Measurements from ENCODE around the gene SMARCA1. TPM values are rescaled to one million over a fixed set of nuclear protein-coding genes. Genes with fewer than 3 reads are reported as not detected.

SMARCA1 gene
- total RNA-seq, 6 experiments from 2014 or later: 61.4 to 71.7 (median 66.2) TPM

DNA sequence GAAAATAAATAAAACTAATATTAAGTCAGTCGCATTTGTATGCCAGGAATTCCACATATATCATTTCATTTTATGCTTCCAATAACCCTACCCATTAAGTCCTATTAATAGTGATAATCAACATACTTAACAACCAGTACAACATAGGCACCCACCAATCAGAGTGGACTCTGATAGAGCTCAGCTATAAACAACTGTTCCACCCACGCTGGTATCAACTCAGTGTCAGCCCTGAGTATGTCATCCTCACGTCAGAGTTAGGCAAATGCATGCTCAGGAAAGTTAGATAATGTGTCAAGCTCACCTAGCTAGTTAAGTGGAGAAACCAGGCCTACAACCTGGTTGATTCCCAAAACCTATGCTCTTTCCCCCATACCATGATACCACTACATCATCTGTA is 89.3 kb downstream of the SMARCA1 start:
- H3K36me3 Mint-ChIP-seq (ENCODE audit: low read depth): peaks cover 7% of the 10 kb centered on the region
- no peaks in the 10 kb centered on the region for H3K9me3 Mint-ChIP-seq
- H3K27ac Mint-ChIP-seq: no peak overlapping the region
- H3K4me1 Mint-ChIP-seq (ENCODE audit: low read depth): no peaks in the 10 kb centered on the region; the same call in 1 of the 2 replicates
- H3K27me3 Mint-ChIP-seq (ENCODE audit: insufficient read depth): no peaks in the 10 kb centered on the region; the same call in 1 of the 2 replicates
- no peak overlapping the region for H3K4me3 Mint-ChIP-seq
- DNase-seq: no peak
- TF ChIP-seq, protein P1, sequence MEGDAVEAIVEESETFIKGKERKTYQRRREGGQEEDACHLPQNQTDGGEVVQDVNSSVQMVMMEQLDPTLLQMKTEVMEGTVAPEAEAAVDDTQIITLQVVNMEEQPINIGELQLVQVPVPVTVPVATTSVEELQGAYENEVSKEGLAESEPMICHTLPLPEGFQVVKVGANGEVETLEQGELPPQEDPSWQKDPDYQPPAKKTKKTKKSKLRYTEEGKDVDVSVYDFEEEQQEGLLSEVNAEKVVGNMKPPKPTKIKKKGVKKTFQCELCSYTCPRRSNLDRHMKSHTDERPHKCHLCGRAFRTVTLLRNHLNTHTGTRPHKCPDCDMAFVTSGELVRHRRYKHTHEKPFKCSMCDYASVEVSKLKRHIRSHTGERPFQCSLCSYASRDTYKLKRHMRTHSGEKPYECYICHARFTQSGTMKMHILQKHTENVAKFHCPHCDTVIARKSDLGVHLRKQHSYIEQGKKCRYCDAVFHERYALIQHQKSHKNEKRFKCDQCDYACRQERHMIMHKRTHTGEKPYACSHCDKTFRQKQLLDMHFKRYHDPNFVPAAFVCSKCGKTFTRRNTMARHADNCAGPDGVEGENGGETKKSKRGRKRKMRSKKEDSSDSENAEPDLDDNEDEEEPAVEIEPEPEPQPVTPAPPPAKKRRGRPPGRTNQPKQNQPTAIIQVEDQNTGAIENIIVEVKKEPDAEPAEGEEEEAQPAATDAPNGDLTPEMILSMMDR (IDR thresholded peaks at IDR 0.05): no peak

DNA sequence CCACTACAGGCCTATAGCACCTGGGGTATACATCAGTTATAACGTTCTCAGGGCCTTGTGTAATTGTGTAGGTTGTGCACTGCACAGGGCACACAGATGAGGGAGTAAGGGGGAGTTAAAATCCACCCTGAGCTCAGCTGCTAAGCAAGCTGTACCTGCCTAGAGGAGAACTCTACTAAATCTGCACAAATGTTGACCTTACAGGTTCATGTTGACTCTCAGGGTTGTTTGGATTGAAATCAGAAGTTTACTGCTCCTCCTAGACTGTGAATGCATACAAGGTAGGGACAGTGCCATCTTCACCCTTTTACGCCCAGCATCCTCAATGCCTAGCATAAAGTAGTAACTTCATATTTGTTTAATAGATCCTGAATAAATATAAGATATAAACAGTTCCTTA is 89.8 kb downstream of the SMARCA1 start:
- Mint-ChIP-seq H3K27ac (no peak overlapping the region), H3K27me3 (ENCODE audit: insufficient read depth) (no peaks in the 10 kb centered on the region; the same call in 1 of the 2 replicates), H3K36me3 (ENCODE audit: low read depth) (peaks cover 7% of the 10 kb centered on the region), H3K4me3 (no peak overlapping the region), H3K4me1 (ENCODE audit: low read depth) (no peaks in the 10 kb centered on the region; the same call in 1 of the 2 replicates), H3K9me3 (no peaks in the 10 kb centered on the region)
- TF ChIP-seq, protein P1 (IDR thresholded peaks at IDR 0.05): no peak
- no peak for DNase-seq

DNA sequence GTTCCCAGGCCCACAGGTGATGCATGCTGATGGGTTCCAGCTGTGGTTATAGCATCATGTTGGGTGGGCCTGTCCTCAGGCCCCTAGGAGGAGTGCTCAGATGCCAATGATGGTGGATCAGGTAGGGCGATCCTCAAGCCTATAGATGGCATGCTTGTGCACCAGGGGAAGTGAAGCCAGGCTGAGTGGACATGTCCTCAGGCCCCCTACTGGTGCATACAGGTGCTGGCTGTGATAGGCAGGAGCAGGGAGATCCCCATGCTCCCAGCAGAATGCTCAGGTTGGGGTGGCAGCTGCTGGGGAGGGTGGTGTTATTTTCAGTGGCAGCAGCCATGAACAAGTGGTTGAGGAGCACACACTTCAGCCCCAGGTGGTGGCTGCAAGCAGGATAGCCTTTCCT is 96.0 kb downstream of the SMARCA1 start:
- H3K27me3 Mint-ChIP-seq (ENCODE audit: insufficient read depth): peaks cover 2% of the 10 kb centered on the region; the same call in 1 of the 2 replicates
- no peak overlapping the region for H3K4me3 Mint-ChIP-seq
- TF ChIP-seq, protein P1 (IDR thresholded peaks at IDR 0.05): no peak
- DNase-seq: no peak
- peaks cover 12% of the 10 kb centered on the region for H3K36me3 Mint-ChIP-seq (ENCODE audit: low read depth)
- peaks cover 38% of the 10 kb centered on the region for H3K9me3 Mint-ChIP-seq
- H3K4me1 Mint-ChIP-seq (ENCODE audit: low read depth): no peaks in the 10 kb centered on the region
- H3K27ac Mint-ChIP-seq: no peak overlapping the region

DNA sequence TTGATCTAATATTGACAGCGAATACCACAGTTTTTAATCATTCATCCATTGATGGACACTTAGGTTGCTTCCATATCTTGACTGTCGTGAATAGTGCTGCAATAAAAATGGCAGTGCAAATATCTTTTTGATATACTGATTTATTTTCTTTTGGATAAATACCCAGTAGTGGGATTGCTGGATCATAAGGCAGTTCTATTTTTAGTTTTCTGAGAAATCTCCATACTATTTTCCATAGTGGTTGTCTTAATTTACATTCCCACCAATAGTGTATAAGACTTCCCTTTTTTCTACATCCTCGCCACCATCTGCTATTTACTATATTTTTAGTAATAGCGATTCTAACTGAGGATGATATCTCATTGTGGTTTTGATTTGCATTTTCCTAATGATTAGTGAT is 100.1 kb downstream of the SMARCA1 start:
- Mint-ChIP-seq H3K4me1 (ENCODE audit: low read depth) (no peaks in the 10 kb centered on the region), H3K36me3 (ENCODE audit: low read depth) (peaks cover 11% of the 10 kb centered on the region), H3K27me3 (ENCODE audit: insufficient read depth) (peaks cover 2% of the 10 kb centered on the region; the same call in 1 of the 2 replicates), H3K9me3 (peaks cover 50% of the 10 kb centered on the region), H3K4me3 (no peak overlapping the region), H3K27ac (no peak overlapping the region)
- TF ChIP-seq, protein P1 (IDR thresholded peaks at IDR 0.05): no peak
- DNase-seq: no peak

DNA sequence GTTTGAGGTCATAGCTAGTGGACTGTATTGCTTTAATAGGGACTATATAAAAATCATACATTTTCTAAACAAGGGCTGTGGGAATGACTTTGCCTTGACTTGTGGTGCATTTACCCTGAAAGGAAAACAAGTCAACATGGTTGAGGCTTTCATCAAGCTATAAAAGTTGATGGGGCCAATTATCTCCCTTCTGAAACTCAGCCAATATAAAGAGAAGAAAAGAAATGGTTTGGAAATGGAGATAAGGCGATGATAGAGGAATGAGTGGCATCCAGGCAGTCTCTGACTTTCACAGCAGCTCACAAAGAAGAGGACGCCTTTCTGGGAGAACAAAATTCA is 118.7 kb downstream of the SMARCA1 start:
- no peak for DNase-seq
- peaks cover 2% of the 10 kb centered on the region; the same call in 1 of the 2 replicates for H3K27me3 Mint-ChIP-seq (ENCODE audit: insufficient read depth)
- H3K27ac Mint-ChIP-seq: no peak overlapping the region
- no peaks in the 10 kb centered on the region for H3K4me1 Mint-ChIP-seq (ENCODE audit: low read depth)
- H3K9me3 Mint-ChIP-seq: no peaks in the 10 kb centered on the region
- TF ChIP-seq, protein P1 (IDR thresholded peaks at IDR 0.05): no peak
- H3K36me3 Mint-ChIP-seq (ENCODE audit: low read depth): no peaks in the 10 kb centered on the region
- H3K4me3 Mint-ChIP-seq: no peak overlapping the region

Measured in HFFc6 (cell line).